Uterus (tissue), 2 donors: ENCODE data around the gene MAST2.

Source experiments
- CTCF ChIP-seq, 4 experiments: fragments of 200-600 bp in 2 of 4; fragments of 450-650 bp in 2 of 4; sonication (generic) in 2 of 4; IDR thresholded peaks; one replicate each; pipeline ENCODE4 v1.5.1; 2016 to 2019; ENCODE audit warnings: antibody characterized with exemption in 4 of 4, mild to moderate bottlenecking in 2 of 4, moderate library complexity in 1 of 4
- POLR2A ChIP-seq, 2 donors: fragments of 450-650 bp; IDR thresholded peaks; one replicate each; pipeline ENCODE4 v1.6.1; 2016; ENCODE audit warnings: antibody characterized with exemption in 2 of 2, mild to moderate bottlenecking in 1 of 2, moderate library complexity in 1 of 2

GRCh38 chr1:45883658-45884057 lies 80.2 kb downstream of the MAST2 start:
- no peak for TF ChIP-seq CTCF (IDR thresholded peaks at IDR 0.05)
- no peak for TF ChIP-seq POLR2A (IDR thresholded peaks at IDR 0.05)
